ENCODE results near the gene BCAP31.

GRCh38 chrX:153724252-153725038, at the start of gene BCAP31, which contains the start of gene ABCD1:
- TF ChIP-seq CTCF (IDR thresholded peaks at IDR 0.05): no peak
- TF ChIP-seq POLR2A (IDR thresholded peaks at IDR 0.05): peak; percentile 70 to 74
- peak; percentile 88 for TF ChIP-seq POLR2AphosphoS5 (IDR thresholded peaks at IDR 0.05)
- no peak for TF ChIP-seq EP300 (IDR thresholded peaks at IDR 0.05)

Measured in gastroesophageal sphincter (tissue), 3 donors.